NCI-H2196 (cell line): ENCODE measurements around the gene ZNF784.

Experiments used
- DNase-seq: peaks from one replicate; lab custom pipeline; 2025; ENCODE audit not compliant: unreplicated experiment; lab: John Stamatoyannopoulos, UW

The ZNF784 gene

GRCh38 chr19:55621673-55622231 is 2.6 kb downstream of the ZNF784 start:
- no peak for DNase-seq

- no peak for DNase-seq
Observed at GRCh38 chr19:55621205-55621672, 3.1 kb downstream of the ZNF784 start.

GRCh38 chr19:55620410-55621204 is 3.8 kb downstream of the ZNF784 start:
- no peak for DNase-seq

DNA sequence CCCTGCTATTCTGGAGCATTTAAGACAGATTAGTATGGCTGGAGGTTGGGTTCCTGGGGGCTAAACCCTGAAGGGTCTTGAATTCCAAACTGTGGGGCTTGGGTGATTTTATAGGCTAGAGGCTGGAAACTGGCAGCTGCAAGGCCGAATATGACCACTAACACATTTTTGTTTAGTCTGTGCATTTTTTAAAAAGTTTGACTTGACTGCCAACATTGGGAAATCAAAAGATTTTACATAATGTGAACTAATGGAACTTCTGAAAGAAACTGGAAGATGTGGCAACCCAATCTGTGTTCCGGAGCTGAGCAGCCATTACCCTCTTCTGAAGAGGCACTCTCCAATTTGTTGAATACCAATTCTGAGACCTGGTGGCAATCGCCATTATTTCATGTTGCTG is 5.1 kb downstream of the ZNF784 start:
- no peak for DNase-seq

GRCh38 chr19:55618426-55618825 is 5.9 kb downstream of the ZNF784 start:
- DNase-seq = no peak

DNA sequence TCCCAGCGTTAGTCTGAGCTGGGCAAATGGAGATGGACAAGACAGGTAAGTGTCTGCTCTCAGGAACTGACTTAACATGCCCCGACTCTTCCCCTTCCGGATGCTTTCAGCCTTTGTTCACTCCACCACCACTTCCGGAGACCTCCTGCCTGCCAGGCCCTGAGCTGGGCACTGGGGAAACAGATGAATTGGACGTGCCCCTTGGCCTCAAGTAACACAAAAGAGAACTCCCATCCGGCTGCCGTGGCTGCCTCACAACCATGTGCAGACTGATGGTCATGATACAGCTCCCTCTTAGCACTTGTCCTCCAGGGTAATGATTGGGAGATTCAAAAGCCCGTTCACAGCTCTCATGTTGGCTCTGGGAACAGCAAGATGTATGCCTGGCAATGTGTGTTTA is 6.9 kb downstream of the ZNF784 start:
- no peak for DNase-seq

GRCh38 chr19:55616395-55616875 is 7.9 kb downstream of the ZNF784 start:
- no peak for DNase-seq

GRCh38 chr19:55615543-55616394 is 8.6 kb downstream of the ZNF784 start:
- DNase-seq = no peak

GRCh38 chr19:55614711-55615542 is 9.4 kb downstream of the ZNF784 start:
- DNase-seq = no peak

DNA sequence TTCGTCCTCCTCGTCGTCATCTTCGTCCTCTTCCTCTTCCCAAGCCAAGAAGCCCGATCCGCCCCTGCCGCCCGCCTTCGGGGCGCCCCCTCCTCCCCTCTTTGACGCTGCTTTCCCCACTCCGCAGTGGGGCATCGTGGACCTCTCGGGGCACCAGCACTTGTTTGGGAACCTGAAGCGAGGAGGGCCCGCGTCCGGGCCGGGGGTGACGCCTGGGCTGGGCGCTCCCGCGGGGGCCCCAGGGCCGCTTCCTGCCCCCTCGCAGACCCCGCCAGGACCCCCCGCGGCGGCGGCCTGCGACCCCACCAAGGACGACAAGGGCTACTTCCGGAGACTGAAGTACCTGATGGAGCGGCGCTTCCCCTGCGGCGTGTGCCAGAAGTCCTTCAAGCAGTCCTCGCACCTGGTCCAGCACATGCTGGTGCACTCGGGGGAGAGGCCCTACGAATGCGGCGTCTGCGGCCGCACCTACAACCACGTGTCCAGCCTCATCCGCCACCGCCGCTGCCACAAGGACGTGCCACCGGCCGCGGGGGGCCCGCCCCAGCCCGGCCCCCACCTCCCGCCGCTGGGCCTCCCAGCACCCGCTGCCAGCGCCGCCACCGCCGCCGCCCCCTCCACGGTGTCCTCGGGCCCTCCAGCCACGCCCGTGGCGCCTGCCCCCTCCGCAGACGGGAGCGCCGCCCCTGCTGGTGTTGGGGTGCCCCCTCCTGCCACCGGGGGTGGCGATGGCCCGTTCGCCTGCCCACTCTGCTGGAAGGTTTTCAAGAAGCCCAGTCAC is 10.2 kb downstream of the ZNF784 start:
- no peak for DNase-seq

GRCh38 chr19:55613396-55613795 is 11.0 kb downstream of the ZNF784 start:
- DNase-seq = no peak

DNA sequence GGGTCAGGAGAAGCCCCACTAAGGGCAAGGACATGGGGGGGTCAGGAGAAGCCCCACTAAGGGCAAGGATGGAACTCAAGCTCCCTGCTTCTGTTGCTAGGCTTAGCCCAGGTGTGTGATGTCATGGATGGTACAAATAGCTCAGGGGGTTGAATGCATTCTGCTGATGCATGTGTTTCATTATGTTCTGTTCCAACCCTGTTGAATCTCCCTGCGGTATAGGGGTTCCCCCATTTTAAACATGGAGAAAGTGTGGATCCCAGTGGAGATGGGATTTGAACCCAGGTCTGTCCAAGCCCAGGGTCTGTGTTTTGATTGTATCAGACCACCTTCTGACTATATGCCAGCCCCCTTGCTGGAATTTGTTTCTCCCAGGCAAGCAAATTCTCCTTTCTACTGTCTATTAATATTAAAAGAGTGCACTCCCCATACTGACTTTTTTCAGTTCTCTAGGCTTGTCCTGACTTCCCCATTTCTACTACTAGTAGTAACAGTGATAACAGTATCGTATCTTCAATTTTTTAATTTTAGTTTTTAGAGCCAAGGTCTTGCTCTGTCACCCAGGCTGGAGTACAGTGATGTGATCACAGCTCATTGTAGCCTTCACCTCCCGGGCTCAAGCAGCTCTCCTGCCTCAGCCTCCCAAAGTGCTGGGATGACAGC is 12.3 kb downstream of the ZNF784 start:
- DNase-seq = no peak

DNA sequence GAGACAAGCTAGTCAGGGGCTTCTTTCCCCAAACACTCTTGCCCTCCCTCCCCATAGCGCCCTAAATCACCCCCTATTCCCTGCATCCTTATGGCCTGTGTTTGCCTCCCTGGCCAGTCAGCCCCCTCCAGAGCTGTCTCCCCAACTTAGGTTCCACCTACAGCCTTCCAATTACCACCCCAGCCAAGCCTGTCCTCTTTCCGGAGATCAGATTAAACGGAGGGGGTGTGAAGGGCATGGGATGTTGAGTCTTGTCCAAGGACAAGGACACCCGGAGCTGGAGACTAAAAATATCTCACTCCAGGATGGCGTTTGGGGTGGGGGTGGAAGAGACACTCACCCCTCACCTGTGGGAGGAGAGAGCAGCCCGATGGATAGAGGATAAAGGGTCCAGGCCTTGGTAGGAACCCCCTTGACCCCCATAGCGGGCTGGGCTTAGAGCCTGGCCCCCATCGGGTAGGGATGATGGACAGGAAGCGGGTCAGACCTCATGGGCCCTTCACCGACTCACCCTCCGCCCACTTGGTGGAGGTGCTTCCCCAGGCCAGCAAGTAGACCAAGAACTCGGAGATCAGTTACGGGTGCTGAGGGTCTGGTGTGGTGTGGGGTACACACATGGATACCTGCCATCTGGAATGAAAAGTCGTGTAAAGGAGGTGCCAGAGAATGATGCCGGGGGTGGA is 12.9 kb downstream of the ZNF784 start:
- no peak for DNase-seq

DNA sequence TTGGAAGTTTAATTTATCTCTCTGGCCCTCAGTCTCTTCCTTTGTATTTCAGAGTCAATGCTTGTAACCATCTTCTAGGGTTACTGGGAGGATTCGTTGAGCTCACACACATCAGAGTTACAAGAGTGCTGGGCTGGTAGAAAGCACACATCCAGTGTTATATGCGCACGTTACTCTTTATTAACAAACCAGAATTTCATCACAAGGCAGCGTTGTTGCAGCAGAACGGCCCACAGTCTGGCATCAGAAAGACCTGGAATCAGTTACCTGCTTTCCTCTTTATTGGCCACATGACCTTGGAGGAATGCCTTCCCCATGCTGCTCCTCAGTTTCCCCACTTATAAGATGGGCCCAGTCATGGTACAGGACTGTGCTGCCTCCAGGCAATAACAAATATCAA is 15.0 kb downstream of the ZNF784 start:
- DNase-seq = no peak

GRCh38 chr19:55606817-55607216 is 17.5 kb downstream of the ZNF784 start:
- no peak for DNase-seq

- no peak for DNase-seq
Observed at GRCh38 chr19:55606471-55606787, 17.9 kb downstream of the ZNF784 start.

GRCh38 chr19:55605637-55606470 is 18.5 kb downstream of the ZNF784 start, which contains the start of gene ZNF865:
ZNF865 (plus strand) TSS chr19:55605647; CDS start chr19:55613619, 7,972 bp downstream.
- DNase-seq = peak; percentile 78

- peak; percentile 98 for DNase-seq
Observed at GRCh38 chr19:55605207-55605636, 19.1 kb downstream of the ZNF784 start.
